AG09309 (cell line): ENCODE data around the gene ADAMTSL3.
"Not testable (repeated sequence)": the region's sequence is repeated elsewhere in the genome, so short reads cannot be mapped to it uniquely, and the experiment has no call there.

ENCODE experiments used
- DNase-seq: peaks from one replicate; pipeline ENCODE4 v3.0.0-alpha.2; 2010; ENCODE audit warnings: low read depth
- H3K4me3 ChIP-seq: 2 replicates; pipeline ENCODE4 v1.5.1; 2011; ENCODE audit warnings: mild to moderate bottlenecking, low read depth, low read length, moderate library complexity; ENCODE audit not compliant: control insufficient read depth
- CTCF ChIP-seq: IDR thresholded peaks from 2 replicates; pipeline ENCODE4 v1.5.1; 2011; ENCODE audit warnings: mild to moderate bottlenecking, low read depth, low read length, inconsistent platforms; ENCODE audit not compliant: insufficient read depth, control insufficient read depth; ENCODE audit errors: missing control alignments

Gene ADAMTSL3

DNA sequence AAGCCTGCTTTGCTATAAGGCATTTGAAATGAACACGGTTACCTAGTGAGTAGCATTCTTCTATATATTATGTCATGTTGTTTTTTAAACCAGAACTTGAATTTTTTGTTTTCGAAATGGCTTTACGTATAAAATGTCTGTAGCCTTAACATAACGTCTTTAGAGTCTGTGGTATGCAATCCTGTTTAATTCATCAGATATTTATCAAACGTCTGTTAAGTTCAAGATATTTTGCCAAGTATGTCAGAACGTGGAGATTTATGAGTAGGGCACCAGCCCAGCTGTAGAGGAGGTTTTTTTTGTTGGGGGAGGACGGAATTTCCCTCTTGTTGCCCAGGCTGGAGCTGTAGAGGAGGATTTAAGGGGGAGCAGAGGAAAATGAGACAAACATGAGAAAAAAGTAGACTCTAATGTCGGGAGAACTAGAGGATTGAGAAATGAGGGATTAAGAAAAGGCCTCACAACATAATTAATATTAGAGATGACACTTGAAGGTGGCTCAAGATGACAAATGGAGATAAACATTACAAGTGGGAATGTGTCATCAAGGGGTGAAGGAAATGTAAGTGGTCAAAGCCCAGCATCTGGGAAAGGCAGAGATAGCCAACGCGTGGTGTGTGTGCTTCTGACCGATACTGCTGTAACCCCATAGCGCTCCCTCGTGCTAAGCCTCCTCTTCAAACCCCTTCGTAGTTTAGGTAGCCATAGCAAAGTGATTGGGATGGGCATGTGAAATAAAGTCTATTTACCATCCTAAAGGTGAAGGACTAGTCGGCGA is 427.7 kb downstream of the ADAMTSL3 start:
- no peak for TF ChIP-seq CTCF
- no peak for DNase-seq
- H3K4me3 ChIP-seq: no peak overlapping the region

DNA sequence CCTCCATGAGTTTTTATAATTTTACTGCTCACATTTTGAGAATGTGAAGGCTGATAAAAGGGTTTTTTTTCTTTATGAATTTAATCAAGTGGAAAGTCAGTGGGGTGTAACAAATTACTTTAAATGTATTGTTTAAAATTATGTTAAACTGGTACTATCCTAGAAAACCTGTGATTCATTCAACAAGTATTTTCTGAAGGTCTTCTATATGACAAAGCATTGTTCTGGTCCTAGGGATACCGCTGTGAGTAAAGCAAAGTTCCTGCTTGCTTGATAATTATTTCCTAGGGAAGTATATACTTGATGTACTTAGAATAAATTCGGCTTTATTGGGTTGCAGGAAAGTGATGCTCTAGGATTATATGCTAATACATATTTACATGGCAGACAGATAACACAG is 428.8 kb downstream of the ADAMTSL3 start:
- no peak for TF ChIP-seq CTCF
- H3K4me3 ChIP-seq: no peak overlapping the region
- DNase-seq: no peak

GRCh38 chr15:84086071-84086470 is 432.1 kb downstream of the ADAMTSL3 start:
- DNase-seq, H3K4me3 ChIP-seq: not testable (repeated sequence)
